Measurements from ENCODE around the gene ZNF768.

- TF ChIP-seq POLR2A (IDR thresholded peaks at IDR 0.05; ENCODE audit: low read depth, low read length) (no peak), POLR2AphosphoS5 (IDR thresholded peaks at IDR 0.05; ENCODE audit: low read depth, low read length) (no peak), TAF1 (IDR thresholded peaks at IDR 0.05; ENCODE audit: borderline replicate concordance, low read depth, low read length) (no peak)
Observed at GRCh38 chr16:30503403-30504296, 22.7 kb downstream of the ZNF768 start.

Data from GM12892 (cell line).